RCC 7860 (cell line): ENCODE results near the gene NKD1.
"Not testable (repeated sequence)": the region's sequence is repeated elsewhere in the genome, so short reads cannot be mapped to it uniquely, and the experiment has no call there.

Source experiments
- DNase-seq: peaks from one replicate; pipeline ENCODE4 v3.0.0-alpha.2; 2015; ENCODE audit warnings: low spot score
- FAIRE-seq: peaks from 2 replicates; lab custom pipeline; 2012; peaks lifted over from hg19 to GRCh38; lab: Jason Lieb, UNC

Gene NKD1

GRCh38 chr16:50573947-50574744, 25.9 kb downstream of the NKD1 start:
- DNase-seq = no peak

DNA sequence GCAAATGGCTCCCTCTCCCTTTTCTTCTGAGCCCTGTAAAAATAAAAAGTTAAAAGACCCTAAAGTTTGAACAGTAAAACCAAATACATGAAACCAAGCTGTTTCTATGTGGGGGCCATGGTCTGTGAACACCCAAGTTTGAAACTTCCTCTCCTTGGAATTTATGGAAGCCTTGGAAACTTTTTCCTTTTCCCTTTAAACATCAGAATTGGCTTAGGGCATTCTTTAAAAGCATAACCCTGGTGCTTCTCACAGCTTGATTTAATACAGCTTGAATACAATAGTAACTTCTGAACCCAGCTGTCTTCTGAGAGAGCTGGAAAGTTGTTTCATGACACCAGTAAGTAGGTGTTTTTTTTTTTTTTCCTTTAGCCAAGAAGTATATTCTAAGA, 26.5 kb downstream of the NKD1 start:
- DNase-seq (no peak), FAIRE-seq (no peak)

More at GRCh38 chr16:50573947-50574744, 25.9 kb downstream of the NKD1 start:
- FAIRE-seq = no peak

DNA sequence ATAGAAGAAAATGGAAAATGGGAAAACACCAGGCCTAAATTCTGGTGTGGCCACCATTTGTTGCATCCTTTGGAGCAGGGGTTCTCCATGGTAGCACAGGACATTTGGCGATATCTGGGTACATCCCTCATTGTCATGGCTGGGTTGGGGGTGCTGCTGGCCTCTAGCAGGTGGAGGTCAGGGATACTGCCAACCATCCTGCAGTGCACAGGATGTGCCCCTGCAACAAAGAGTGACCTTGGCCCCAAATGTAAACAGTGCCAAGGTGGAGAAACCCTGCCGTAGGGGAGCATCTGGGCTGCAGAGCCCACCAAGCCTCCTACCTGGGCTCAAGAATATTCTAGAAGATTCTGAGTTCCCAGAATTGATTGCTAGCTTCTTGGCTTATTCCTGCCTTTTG, 27.5 kb downstream of the NKD1 start:
- DNase-seq (no peak), FAIRE-seq (no peak)

- FAIRE-seq = no peak
- DNase-seq = no peak
Observed at GRCh38 chr16:50576403-50577113, 28.4 kb downstream of the NKD1 start.

DNA sequence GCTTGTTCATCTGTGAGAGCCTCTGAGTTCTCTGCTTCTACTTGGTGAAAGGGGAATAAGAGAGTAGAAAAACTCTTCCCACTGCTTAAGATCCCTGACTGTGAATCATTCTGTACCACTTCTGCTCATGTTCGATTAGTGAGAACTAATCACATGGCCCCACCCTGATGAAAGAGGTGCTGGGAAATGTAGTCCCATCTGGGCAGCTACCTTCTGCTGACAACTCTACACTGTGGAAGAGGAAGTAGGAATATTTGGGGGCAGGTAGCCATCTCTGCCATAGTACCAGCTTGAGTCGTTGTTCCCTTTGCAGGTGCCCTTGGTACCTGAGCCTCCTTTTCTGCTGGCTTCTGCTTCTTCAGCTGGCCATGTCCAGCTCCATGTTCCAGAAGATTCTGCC, 29.9 kb downstream of the NKD1 start:
- DNase-seq (no peak), FAIRE-seq (no peak)

DNA sequence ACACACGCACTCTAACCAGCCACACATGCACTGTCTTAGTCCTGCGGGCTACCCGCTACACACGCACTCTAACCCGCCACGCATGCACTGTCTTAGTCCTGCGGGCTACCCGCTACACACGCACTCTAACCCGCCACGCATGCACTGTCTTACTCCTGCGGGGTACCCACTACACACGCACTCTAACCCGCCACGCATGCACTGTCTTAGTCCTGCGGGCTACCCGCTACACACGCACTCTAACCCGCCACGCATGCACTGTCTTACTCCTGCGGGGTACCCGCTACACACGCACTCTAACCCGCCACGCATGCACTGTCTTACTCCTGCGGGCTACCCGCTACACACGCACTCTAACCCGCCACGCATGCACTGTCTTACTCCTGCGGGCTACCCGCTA, 31.2 kb downstream of the NKD1 start:
- FAIRE-seq, DNase-seq: not testable (repeated sequence)

GRCh38 chr16:50580180-50580798, 32.1 kb downstream of the NKD1 start:
- no peak for DNase-seq
- no peak for FAIRE-seq

- no peak for FAIRE-seq
- no peak for DNase-seq
Observed at GRCh38 chr16:50581845-50582244, 33.6 kb downstream of the NKD1 start.

DNA sequence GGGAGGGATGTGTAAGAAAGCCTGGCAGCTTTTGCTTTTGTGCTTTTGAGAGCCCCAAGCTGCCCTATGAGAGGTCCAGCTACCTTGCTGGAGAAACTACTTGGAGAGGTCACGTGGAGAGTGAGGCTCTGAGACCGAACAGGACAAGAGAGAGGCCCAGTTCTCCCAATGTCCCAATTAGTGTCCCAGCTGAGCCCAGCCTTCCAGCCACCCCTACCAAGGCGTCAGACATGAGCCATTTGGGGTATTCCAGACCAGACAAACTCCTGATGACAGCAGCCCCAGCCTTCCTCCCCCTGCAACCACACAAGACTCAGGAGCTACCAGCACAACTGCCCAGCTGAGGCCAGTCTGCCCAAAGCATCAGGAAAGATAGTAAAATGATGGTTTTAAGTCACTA, 35.0 kb downstream of the NKD1 start:
- DNase-seq (no peak), FAIRE-seq (no peak)

GRCh38 chr16:50584033-50584722, 36.0 kb downstream of the NKD1 start:
- FAIRE-seq (no peak), DNase-seq (no peak)

DNA sequence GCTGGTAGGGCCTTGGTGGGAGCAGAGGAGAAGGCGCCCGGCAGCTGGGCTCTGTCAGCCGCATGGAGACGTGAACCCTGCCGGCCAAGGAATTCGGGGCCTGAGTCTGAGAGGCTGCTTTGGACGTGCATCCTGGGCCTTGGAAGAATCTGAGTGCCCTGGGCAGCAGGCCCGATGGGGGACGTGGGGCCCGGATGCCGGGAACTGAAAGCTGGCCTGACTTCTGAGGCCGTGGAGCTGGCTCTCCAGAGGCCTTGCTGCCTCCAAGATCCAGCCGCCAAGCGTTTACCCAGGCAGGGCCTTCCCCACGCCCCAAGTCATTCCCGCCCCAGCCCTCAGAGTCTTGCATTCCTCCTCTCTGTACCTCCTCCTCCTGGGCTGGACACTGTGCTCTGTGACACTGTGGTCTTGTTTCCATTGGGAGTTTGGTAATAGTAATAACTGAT, 37.2 kb downstream of the NKD1 start:
- DNase-seq = no peak
- FAIRE-seq = no peak

DNA sequence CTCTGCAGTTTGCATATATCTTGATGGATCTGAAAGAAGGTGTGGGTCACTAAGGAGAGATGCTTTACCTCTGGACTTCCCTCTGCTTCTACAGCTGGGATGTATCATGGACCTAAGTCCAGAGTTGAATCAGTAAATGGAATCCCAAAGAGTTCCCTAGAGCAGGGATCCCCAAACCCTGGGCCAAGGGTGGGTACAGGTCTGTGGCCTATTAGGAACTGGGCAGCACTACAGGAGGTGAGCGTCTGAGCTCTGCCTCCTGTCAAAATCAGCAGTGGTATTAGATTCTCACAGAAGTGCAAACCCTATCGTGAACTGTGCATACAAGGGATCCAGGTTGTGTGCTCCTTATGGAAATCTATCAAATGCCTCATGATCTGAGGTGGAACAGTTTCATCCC, 39.3 kb downstream of the NKD1 start:
- FAIRE-seq (no peak), DNase-seq (no peak)

DNA sequence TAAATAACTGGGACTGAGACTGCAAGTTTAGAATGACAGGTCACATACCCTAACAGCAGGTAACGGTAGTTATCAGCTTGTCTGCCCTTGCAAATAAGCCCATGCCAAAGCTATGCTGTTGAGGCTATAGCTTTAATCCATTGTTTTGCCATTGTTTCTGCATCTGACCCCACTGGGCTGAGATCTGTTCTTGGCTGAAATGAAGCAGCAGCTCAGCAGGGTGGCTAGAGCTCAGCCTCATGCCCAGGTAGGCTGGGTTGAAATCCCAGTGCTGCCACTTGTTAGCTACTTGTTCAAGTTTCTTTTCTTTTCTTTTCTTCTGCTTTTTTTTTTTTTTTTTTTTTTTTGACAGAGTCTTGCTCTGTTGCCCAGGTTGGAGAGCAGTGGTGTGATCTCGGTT, 40.1 kb downstream of the NKD1 start:
- FAIRE-seq (no peak), DNase-seq (no peak)

DNA sequence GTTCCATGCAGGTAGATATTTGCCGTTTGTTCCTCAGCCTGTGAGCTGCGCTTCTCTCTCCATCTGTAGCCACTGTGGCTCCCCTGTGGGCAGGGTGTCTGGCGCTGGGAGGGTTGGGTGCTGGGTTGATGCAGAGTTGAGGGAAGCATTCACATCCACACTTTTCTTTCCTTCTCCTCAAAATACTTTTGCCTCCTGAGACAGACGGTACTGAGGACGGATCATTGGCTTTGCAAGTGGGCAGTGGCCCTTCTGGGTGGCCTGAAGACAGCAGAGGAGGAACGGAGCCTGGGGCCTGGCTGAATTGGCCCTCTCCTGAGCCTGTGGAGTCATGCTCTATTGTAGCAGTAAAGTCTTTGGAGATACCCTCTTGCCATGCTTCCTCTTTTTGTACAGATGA, 43.0 kb downstream of the NKD1 start:
- FAIRE-seq (no peak), DNase-seq (no peak)

- no peak for FAIRE-seq
- DNase-seq = no peak
Observed at GRCh38 chr16:50591800-50592771, 43.9 kb downstream of the NKD1 start.

- FAIRE-seq = no peak
- no peak for DNase-seq
Observed at GRCh38 chr16:50592996-50593395, 44.8 kb downstream of the NKD1 start.

GRCh38 chr16:50593410-50594150, 45.4 kb downstream of the NKD1 start:
- FAIRE-seq = no peak
- no peak for DNase-seq

DNA sequence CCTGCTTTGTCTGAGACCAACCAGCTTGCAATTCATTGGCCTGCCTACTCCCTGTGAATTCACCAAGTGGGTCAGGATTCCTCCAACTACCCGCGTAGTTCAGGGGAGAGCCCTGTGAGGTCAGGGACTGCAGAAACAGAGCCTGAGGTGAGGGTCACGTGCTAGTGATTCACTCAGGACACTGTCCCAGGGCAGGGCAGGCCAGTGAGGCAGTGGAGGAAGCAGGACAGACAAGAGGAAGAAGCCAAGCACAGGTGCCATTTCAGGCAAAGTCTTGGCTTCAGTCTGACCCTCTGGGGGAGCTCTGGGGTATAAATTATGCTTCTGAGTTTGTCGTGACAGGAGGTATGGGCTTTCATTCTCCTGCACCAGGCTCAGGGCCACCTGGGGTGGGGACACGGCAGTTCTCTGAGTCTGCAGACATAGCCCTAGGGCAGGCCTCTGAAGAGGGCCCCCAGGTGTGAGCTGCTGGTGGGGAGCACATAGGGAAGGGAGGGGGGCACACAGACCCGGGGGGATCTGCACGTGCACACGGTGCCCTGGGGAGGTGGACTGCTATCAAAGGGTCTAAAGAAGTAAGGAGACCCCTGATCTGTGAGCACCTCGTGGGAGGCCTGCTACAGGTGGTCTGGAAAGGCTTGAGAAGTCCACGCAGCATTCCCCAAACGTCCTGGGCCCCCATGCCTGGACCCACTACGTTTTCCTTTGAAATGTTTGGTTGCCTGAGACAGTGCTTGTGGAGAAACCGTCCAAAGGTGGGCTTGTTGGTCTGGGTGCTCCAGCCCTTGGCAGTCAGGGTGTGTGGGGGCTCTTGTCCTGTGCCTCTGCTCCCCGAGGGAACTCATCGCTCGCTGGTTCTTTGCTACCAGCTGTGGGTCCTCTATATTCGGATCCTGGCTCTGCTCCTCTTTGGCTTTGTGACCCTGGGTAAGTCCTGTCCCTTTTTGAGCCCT, 46.4 kb downstream of the NKD1 start:
- FAIRE-seq (no peak), DNase-seq (no peak)
